Hematopoietic multipotent progenitor cell treated with erythropoietin and hydrocortisone succinate and interleukin-3 and kit ligand, for 15 days (in vitro differentiated cells): ENCODE results near the gene INPP5D.

ENCODE experiments used
- DNase-seq: peaks from one replicate; pipeline ENCODE4 v3.0.0-alpha.2; 2015; ENCODE audit warnings: low spot score

INPP5D gene

GRCh38 chr2:233075966-233076339 lies 15.8 kb downstream of the INPP5D start:
- DNase-seq: no peak

- DNase-seq: no peak
Observed at GRCh38 chr2:233076749-233077148, 16.6 kb downstream of the INPP5D start.

- no peak for DNase-seq
Observed at GRCh38 chr2:233079473-233079877, 19.3 kb downstream of the INPP5D start.

GRCh38 chr2:233079953-233080835 lies 20.1 kb downstream of the INPP5D start:
- DNase-seq: no peak

- DNase-seq: no peak
Observed at GRCh38 chr2:233080836-233081229, 20.7 kb downstream of the INPP5D start.

GRCh38 chr2:233081232-233081730 lies 21.1 kb downstream of the INPP5D start:
- no peak for DNase-seq

GRCh38 chr2:233081731-233082221 lies 21.6 kb downstream of the INPP5D start:
- no peak for DNase-seq

GRCh38 chr2:233082222-233082930 lies 22.2 kb downstream of the INPP5D start:
- no peak for DNase-seq

GRCh38 chr2:233082931-233083755 lies 23.0 kb downstream of the INPP5D start:
- no peak for DNase-seq

- no peak for DNase-seq
Observed at GRCh38 chr2:233083782-233084181, 23.6 kb downstream of the INPP5D start.

GRCh38 chr2:233084488-233084887 lies 24.3 kb downstream of the INPP5D start:
- DNase-seq: no peak

GRCh38 chr2:233085037-233085838 lies 25.1 kb downstream of the INPP5D start:
- no peak for DNase-seq

GRCh38 chr2:233085839-233086150 lies 25.7 kb downstream of the INPP5D start:
- no peak for DNase-seq

- no peak for DNase-seq
Observed at GRCh38 chr2:233087713-233088112, 27.6 kb downstream of the INPP5D start.

GRCh38 chr2:233088972-233089345 lies 28.8 kb downstream of the INPP5D start:
- no peak for DNase-seq

- DNase-seq: no peak
Observed at GRCh38 chr2:233089851-233090250, 29.7 kb downstream of the INPP5D start.

GRCh38 chr2:233090879-233091278 lies 30.7 kb downstream of the INPP5D start:
- DNase-seq: no peak

GRCh38 chr2:233091595-233092375 lies 31.6 kb downstream of the INPP5D start:
- DNase-seq: peak; percentile 95

- peak; percentile 70 for DNase-seq
Observed at GRCh38 chr2:233092432-233093165, 32.5 kb downstream of the INPP5D start.

GRCh38 chr2:233093166-233093448 lies 33.0 kb downstream of the INPP5D start:
- DNase-seq: no peak
